ENCODE results near the gene GPR158. TPM values are rescaled to one million over a fixed set of nuclear protein-coding genes. Genes with fewer than 3 reads are reported as not detected.
A peak's percentile ranks its signal among the peaks of the same experiment; 100 is the strongest.

The GPR158 gene
- total and polyA plus RNA-seq, 2 donors from 2014 or later = 0.09 to 0.22 TPM

DNA sequence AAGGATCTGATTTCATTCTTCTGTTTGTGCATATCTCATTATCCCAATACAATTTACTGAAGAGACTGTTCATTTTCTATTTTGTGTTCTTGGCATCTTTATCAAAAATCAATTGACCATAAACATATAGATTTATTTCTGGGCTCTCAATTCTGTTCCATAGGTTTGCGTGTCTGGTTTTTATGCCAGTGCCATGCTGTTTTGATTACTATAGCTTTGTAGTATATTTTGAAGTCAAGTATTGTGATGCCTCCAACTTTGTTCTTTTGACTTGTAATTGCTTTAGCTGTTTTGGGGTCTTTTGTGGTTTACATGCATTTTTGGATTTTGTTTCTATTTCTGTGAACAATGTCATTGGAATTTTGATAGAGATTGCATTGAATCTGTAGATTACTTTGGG is 278.8 kb downstream of the GPR158 start:
- TF ChIP-seq, protein P1, sequence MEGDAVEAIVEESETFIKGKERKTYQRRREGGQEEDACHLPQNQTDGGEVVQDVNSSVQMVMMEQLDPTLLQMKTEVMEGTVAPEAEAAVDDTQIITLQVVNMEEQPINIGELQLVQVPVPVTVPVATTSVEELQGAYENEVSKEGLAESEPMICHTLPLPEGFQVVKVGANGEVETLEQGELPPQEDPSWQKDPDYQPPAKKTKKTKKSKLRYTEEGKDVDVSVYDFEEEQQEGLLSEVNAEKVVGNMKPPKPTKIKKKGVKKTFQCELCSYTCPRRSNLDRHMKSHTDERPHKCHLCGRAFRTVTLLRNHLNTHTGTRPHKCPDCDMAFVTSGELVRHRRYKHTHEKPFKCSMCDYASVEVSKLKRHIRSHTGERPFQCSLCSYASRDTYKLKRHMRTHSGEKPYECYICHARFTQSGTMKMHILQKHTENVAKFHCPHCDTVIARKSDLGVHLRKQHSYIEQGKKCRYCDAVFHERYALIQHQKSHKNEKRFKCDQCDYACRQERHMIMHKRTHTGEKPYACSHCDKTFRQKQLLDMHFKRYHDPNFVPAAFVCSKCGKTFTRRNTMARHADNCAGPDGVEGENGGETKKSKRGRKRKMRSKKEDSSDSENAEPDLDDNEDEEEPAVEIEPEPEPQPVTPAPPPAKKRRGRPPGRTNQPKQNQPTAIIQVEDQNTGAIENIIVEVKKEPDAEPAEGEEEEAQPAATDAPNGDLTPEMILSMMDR (IDR thresholded peaks at IDR 0.05; ENCODE audit: borderline replicate concordance, extremely low read depth, insufficient read depth) = no peak
- Histone ChIP-seq H3K4me1 (ENCODE audit: control insufficient read depth in 2 of 3, insufficient read depth in 2 of 3, low read depth in 1 of 3, low read length in 3 of 3) (no peaks in the 10 kb centered on the region), H3K27me3 (ENCODE audit: control insufficient read depth, insufficient read depth, low read length) (no peaks in the 10 kb centered on the region), H3K9me3 (ENCODE audit: control insufficient read depth in 2 of 3, insufficient read depth in 1 of 3, low read length in 3 of 3) (peaks cover 0 to 5% (median 0%) of the 10 kb centered on the region in 3 donors), H3K36me3 (ENCODE audit: control insufficient read depth in 2 of 3, insufficient read depth in 3 of 3, low read length in 3 of 3) (no peaks in the 10 kb centered on the region), H3K9ac (ENCODE audit: low read length in 3 of 3) (no peak overlapping the region), H3K27ac (ENCODE audit: low read depth in 2 of 2, low read length in 2 of 2) (no peak overlapping the region), H3K4me3 (ENCODE audit: low read length in 3 of 3) (no peak overlapping the region)
- intact Hi-C loops (cut with DNase I) = no loop called here
- FAIRE-seq (no peak), DNase-seq (no peak)

DNA sequence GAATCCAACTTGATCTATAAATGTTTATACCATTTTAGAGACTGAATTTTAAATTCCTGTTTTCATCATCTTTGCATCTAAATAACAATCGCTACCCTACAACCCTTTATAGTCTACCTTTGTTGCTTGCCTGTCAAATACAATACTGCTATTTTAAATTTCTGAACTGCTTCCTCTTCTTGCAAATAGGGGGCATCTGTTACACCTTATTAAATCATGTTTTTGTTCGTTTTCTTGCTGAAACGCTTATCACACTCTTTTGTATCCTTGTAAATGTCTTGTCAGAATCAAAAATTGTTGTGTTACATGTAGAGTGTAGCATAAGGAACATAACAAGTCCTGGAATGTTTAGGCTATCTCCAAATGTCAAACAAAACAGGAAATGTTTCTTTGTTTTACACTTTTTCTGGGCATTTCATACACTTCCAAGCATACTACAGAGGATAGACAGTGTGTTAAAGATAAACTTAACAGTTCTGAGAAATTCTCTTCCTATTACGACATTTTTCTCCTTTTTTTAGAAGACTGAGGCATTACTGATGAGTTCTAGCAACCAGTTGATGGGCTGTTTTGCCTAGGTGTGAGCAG is 281.3 kb downstream of the GPR158 start:
- TF ChIP-seq, protein P1 (IDR thresholded peaks at IDR 0.05; ENCODE audit: borderline replicate concordance, extremely low read depth, insufficient read depth) = no peak
- no peak overlapping the region for H3K9ac ChIP-seq (ENCODE audit: low read length in 3 of 3)
- H3K9me3 ChIP-seq (ENCODE audit: control insufficient read depth in 2 of 3, insufficient read depth in 1 of 3, low read length in 3 of 3) = peaks cover 0 to 5% (median 0%) of the 10 kb centered on the region in 3 donors
- no peaks in the 10 kb centered on the region for H3K27me3 ChIP-seq (ENCODE audit: control insufficient read depth, insufficient read depth, low read length)
- H3K36me3 ChIP-seq (ENCODE audit: control insufficient read depth in 2 of 3, insufficient read depth in 3 of 3, low read length in 3 of 3) = no peaks in the 10 kb centered on the region
- FAIRE-seq = no peak
- intact Hi-C loops (cut with DNase I) = no loop called here
- H3K4me1 ChIP-seq (ENCODE audit: control insufficient read depth in 2 of 3, insufficient read depth in 2 of 3, low read depth in 1 of 3, low read length in 3 of 3) = no peaks in the 10 kb centered on the region
- H3K4me3 ChIP-seq (ENCODE audit: low read length in 3 of 3) = no peak overlapping the region
- no peak overlapping the region for H3K27ac ChIP-seq (ENCODE audit: low read depth in 2 of 2, low read length in 2 of 2)
- DNase-seq = peak in 2 of 5 donors; percentile 12 to 31

DNA sequence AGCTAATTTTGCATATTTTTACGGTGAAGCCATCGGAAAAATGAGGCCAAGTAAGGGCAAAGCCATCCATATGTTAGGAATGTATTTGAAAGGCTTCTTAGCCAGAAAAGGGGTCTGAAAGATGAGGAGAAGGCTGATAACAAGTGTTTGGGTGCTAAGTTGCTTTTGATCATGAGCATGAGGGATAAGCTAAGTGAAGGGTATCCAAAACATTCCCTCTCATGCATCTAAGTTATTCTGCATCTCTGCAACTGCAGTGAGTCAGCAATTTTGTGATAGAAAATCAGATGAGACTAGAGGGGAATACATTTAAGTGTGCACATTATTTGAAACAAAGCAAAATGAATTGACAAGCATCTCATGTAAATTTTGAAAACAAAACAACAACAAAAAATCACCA is 282.8 kb downstream of the GPR158 start:
- Histone ChIP-seq H3K27ac (ENCODE audit: low read depth in 2 of 2, low read length in 2 of 2) (no peak overlapping the region), H3K4me3 (ENCODE audit: low read length in 3 of 3) (no peak overlapping the region), H3K4me1 (ENCODE audit: control insufficient read depth in 2 of 3, insufficient read depth in 2 of 3, low read depth in 1 of 3, low read length in 3 of 3) (no peaks in the 10 kb centered on the region), H3K27me3 (ENCODE audit: control insufficient read depth, insufficient read depth, low read length) (no peaks in the 10 kb centered on the region), H3K9ac (ENCODE audit: low read length in 3 of 3) (no peak overlapping the region), H3K36me3 (ENCODE audit: control insufficient read depth in 2 of 3, insufficient read depth in 3 of 3, low read length in 3 of 3) (no peaks in the 10 kb centered on the region), H3K9me3 (ENCODE audit: control insufficient read depth in 2 of 3, insufficient read depth in 1 of 3, low read length in 3 of 3) (peaks cover 0 to 5% (median 0%) of the 10 kb centered on the region in 3 donors)
- DNase-seq = no peak
- intact Hi-C loops (cut with DNase I) = no loop called here
- no peak for FAIRE-seq
- TF ChIP-seq, protein P1 (IDR thresholded peaks at IDR 0.05; ENCODE audit: borderline replicate concordance, extremely low read depth, insufficient read depth) = no peak
